ENCODE data around the gene CNGA2. TPM values are rescaled to one million over a fixed set of nuclear protein-coding genes. Genes with fewer than 3 reads are reported as not detected.

CNGA2 gene
- total and polyA plus RNA-seq, 2 experiments from 2014 or later: not detected

DNA sequence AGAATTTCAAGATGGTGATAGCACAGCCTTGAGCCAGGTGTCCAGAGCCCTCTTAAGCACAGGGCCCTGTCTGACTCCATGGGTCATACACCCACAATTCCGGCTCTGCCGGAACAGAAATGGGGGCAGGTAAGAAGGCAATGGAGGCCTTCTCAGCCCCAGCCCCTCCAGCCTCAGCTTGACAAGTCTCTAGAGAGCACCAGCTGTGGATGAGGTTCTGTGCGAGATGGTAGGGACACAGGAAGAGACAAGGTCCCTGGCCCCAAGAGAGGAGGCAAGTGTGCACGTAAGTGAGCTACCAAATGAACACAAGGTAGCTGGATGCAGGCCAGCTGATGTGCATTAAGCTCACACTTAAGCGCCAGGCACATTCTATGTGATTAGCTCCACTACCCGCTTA, 41.7 kb upstream of the CNGA2 start (continued):
- TF ChIP-seq, protein P1, sequence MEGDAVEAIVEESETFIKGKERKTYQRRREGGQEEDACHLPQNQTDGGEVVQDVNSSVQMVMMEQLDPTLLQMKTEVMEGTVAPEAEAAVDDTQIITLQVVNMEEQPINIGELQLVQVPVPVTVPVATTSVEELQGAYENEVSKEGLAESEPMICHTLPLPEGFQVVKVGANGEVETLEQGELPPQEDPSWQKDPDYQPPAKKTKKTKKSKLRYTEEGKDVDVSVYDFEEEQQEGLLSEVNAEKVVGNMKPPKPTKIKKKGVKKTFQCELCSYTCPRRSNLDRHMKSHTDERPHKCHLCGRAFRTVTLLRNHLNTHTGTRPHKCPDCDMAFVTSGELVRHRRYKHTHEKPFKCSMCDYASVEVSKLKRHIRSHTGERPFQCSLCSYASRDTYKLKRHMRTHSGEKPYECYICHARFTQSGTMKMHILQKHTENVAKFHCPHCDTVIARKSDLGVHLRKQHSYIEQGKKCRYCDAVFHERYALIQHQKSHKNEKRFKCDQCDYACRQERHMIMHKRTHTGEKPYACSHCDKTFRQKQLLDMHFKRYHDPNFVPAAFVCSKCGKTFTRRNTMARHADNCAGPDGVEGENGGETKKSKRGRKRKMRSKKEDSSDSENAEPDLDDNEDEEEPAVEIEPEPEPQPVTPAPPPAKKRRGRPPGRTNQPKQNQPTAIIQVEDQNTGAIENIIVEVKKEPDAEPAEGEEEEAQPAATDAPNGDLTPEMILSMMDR (conservative IDR thresholded peaks at IDR 0.05; ENCODE audit: low read depth in 2 of 2): no peak
- no peak for TF ChIP-seq ZNF331 (CRISPR knock-in tag; IDR thresholded peaks at IDR 0.05; ENCODE audit: low read depth)

DNA sequence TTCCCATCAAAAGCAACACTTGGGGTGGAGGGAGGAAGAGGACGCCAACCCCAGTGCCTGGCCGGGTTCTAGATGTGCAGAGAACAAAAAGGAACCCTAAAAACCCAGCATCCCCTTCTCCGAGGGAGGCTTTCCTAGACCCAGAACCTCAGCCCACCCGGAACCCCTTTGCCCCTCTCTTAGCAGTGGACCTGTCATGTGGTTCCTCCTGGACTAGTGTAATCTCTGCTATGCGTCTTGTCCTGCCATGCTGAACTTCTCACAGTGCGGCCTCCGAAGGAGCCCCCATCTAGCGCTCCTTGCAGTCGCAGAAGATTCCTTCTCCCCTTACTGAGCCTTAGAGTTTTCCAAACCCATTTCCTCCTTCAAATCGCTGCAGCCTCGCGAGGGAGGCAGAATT, 40.4 kb upstream of the CNGA2 start:
- Histone ChIP-seq H3K9me2 (ENCODE audit: insufficient read depth) (no peaks in the 10 kb centered on the region), H3K27me3 (ENCODE audit: insufficient read depth) (peaks cover 4% of the 10 kb centered on the region; the same call in 1 of the 2 replicates), H3F3A (replicated peaks; ENCODE audit: low read depth) (no peaks in the 10 kb centered on the region), H3K36me3 (ENCODE audit: insufficient read depth) (no peaks in the 10 kb centered on the region), H3K4me2 (peak overlapping the region; percentile 69), H3K27ac (ENCODE audit: low read depth) (no peak overlapping the region), H3K4me3 (peak overlapping the region; percentile 49), H3K4me1 (ENCODE audit: insufficient read depth) (peaks cover 5% of the 10 kb centered on the region; the same call in 1 of the 2 replicates), H4K20me1 (replicated peaks; ENCODE audit: insufficient read depth) (no peaks in the 10 kb centered on the region), H3K79me2 (replicated peaks; ENCODE audit: insufficient read depth) (no peaks in the 10 kb centered on the region), H2AFZ (peak overlapping the region; percentile 38; the same call in 1 of the 2 replicates)
- H3K9me3 Mint-ChIP-seq: no peaks in the 10 kb centered on the region
- TF ChIP-seq EZH2phosphoT487 (IDR thresholded peaks at IDR 0.05; ENCODE audit: unreplicated experiment) (no peak), ZNF114 (CRISPR knock-in tag; IDR thresholded peaks at IDR 0.05) (no peak), ZNF331 (CRISPR knock-in tag; IDR thresholded peaks at IDR 0.05; ENCODE audit: low read depth) (no peak), CREB1 (CRISPR knock-in tag; IDR thresholded peaks at IDR 0.05; ENCODE audit: low read depth) (no peak), EZH2 (IDR thresholded peaks at IDR 0.05; ENCODE audit: low read depth, unreplicated experiment) (no peak), STAT1 (IDR thresholded peaks at IDR 0.05; ENCODE audit: unreplicated experiment) (no peak), NANOG (IDR thresholded peaks at IDR 0.05; ENCODE audit: borderline replicate concordance) (no peak), JUNB (IDR thresholded peaks at IDR 0.05; ENCODE audit: unreplicated experiment) (no peak), POLR2AphosphoS5 (IDR thresholded peaks at IDR 0.05; ENCODE audit: low read depth) (no peak)
- TF ChIP-seq, protein P2, sequence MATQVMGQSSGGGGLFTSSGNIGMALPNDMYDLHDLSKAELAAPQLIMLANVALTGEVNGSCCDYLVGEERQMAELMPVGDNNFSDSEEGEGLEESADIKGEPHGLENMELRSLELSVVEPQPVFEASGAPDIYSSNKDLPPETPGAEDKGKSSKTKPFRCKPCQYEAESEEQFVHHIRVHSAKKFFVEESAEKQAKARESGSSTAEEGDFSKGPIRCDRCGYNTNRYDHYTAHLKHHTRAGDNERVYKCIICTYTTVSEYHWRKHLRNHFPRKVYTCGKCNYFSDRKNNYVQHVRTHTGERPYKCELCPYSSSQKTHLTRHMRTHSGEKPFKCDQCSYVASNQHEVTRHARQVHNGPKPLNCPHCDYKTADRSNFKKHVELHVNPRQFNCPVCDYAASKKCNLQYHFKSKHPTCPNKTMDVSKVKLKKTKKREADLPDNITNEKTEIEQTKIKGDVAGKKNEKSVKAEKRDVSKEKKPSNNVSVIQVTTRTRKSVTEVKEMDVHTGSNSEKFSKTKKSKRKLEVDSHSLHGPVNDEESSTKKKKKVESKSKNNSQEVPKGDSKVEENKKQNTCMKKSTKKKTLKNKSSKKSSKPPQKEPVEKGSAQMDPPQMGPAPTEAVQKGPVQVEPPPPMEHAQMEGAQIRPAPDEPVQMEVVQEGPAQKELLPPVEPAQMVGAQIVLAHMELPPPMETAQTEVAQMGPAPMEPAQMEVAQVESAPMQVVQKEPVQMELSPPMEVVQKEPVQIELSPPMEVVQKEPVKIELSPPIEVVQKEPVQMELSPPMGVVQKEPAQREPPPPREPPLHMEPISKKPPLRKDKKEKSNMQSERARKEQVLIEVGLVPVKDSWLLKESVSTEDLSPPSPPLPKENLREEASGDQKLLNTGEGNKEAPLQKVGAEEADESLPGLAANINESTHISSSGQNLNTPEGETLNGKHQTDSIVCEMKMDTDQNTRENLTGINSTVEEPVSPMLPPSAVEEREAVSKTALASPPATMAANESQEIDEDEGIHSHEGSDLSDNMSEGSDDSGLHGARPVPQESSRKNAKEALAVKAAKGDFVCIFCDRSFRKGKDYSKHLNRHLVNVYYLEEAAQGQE (IDR thresholded peaks at IDR 0.05; ENCODE audit: unreplicated experiment): no peak
- TF ChIP-seq, protein P1 (conservative IDR thresholded peaks at IDR 0.05; ENCODE audit: low read depth in 2 of 2): no peak
- TF ChIP-seq, protein P3, sequence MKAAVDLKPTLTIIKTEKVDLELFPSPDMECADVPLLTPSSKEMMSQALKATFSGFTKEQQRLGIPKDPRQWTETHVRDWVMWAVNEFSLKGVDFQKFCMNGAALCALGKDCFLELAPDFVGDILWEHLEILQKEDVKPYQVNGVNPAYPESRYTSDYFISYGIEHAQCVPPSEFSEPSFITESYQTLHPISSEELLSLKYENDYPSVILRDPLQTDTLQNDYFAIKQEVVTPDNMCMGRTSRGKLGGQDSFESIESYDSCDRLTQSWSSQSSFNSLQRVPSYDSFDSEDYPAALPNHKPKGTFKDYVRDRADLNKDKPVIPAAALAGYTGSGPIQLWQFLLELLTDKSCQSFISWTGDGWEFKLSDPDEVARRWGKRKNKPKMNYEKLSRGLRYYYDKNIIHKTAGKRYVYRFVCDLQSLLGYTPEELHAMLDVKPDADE (IDR thresholded peaks at IDR 0.05): no peak
- peaks cover 13% of the 10 kb centered on the region for H3K27me3 Mint-ChIP-seq (ENCODE audit: insufficient read depth, low read depth, poor library complexity)
- no peaks in the 10 kb centered on the region for H3K36me3 Mint-ChIP-seq (ENCODE audit: low read depth)
- DNase-seq (ENCODE audit: low spot score) (no peak), ATAC-seq (no peak)
- H3K4me1 Mint-ChIP-seq: peaks cover 7% of the 10 kb centered on the region
- H3K4me3 Mint-ChIP-seq: peak overlapping the region; percentile 58
- no peak overlapping the region for H3K27ac Mint-ChIP-seq

Data from GM23338 (cell line).